Thyroid gland (tissue), 4 donors: ENCODE results near the gene LGALSL.

Experiments
- CTCF ChIP-seq, 6 experiments: fragments of 200-600 bp in 3 of 6; fragments of 450-650 bp in 3 of 6; sonication (generic) in 3 of 6; IDR thresholded peaks; one replicate each; pipeline ENCODE4 v1.5.1; 2016 to 2019; ENCODE audit warnings: antibody characterized with exemption in 6 of 6, mild to moderate bottlenecking in 2 of 6, inconsistent platforms in 1 of 6, moderate library complexity in 1 of 6
- POLR2A ChIP-seq, 2 donors: fragments of 450-650 bp; IDR thresholded peaks; one replicate each; pipeline ENCODE4 v1.6.1; 2017; ENCODE audit warnings: antibody characterized with exemption in 2 of 2, mild to moderate bottlenecking in 2 of 2, moderate library complexity in 1 of 2

- TF ChIP-seq CTCF (IDR thresholded peaks at IDR 0.05) (no peak), POLR2A (IDR thresholded peaks at IDR 0.05) (no peak)
These were observed 2.9 kb upstream of the LGALSL start for GRCh38 chr2:64451051-64451450.
